Measurements from ENCODE around the gene SLC22A3.
"Not testable (repeated sequence)": the region's sequence is repeated elsewhere in the genome, so short reads cannot be mapped to it uniquely, and the experiment has no call there.

The SLC22A3 gene, protein sequence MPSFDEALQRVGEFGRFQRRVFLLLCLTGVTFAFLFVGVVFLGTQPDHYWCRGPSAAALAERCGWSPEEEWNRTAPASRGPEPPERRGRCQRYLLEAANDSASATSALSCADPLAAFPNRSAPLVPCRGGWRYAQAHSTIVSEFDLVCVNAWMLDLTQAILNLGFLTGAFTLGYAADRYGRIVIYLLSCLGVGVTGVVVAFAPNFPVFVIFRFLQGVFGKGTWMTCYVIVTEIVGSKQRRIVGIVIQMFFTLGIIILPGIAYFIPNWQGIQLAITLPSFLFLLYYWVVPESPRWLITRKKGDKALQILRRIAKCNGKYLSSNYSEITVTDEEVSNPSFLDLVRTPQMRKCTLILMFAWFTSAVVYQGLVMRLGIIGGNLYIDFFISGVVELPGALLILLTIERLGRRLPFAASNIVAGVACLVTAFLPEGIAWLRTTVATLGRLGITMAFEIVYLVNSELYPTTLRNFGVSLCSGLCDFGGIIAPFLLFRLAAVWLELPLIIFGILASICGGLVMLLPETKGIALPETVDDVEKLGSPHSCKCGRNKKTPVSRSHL

DNA sequence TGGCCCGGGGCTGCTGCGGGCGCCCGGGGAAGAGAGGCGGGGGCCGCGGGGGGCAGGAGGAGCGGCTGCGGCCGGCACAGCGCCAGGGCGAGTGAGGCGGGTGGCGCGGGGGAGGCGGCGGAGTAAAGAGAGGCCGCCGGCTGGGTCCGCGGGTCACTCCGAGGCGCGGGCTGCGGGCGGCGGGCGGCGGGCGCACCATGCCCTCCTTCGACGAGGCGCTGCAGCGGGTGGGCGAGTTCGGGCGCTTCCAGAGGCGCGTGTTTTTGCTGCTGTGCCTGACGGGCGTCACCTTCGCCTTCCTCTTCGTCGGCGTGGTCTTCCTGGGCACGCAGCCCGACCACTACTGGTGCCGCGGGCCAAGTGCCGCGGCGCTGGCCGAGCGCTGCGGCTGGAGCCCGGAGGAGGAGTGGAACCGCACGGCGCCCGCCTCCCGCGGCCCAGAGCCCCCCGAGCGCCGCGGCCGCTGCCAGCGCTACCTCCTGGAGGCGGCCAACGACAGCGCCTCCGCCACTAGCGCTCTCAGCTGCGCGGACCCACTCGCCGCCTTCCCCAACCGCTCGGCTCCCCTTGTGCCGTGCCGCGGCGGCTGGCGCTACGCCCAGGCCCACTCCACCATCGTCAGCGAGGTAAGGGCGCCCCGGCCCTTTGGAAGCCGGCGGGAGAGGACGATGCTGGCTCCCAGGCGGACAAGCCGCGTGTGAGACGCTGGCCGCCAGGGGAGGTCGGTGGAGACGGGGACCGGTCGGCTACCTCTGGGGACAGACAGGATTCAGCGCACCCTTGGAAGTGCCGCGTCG, at the start of gene SLC22A3:
Gene SLC22A3 (plus strand): TSS at position 156 of the 797 bp plus-strand sequence. CDS start 42 bp downstream, at position 198.
- DNase-seq (ENCODE audit: low read depth in 1 of 2, low spot score in 1 of 2) = no peak

- DNase-seq (ENCODE audit: low read depth in 1 of 2, low spot score in 1 of 2) = no peak
These were observed 48.6 kb upstream of the SLC22A3 start for GRCh38 chr6:160299559-160299958.

GRCh38 chr6:160300076-160300695, 48.0 kb upstream of the SLC22A3 start:
- no peak for DNase-seq (ENCODE audit: low read depth in 1 of 2, low spot score in 1 of 2)

DNA sequence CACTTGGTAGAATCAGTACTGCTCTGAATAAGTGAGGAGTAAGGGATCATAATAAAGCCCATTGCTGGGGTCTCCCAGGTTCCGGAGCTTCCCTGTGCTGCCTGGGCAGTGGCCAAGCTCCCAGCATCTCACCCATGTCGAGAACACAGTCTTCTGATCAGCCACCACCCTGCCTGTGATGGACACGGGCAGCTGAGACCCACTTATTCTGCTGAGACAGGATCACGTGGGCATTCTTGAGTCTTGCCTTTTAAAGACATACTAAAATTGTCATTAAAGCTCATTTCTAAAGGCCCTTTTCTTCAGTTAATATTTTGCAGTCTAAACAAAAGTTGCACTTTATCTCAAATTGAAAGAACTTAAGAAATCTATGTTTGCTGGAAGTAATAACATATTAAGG, 46.8 kb upstream of the SLC22A3 start:
- DNase-seq (ENCODE audit: low read depth in 1 of 2, low spot score in 1 of 2) = no peak

DNA sequence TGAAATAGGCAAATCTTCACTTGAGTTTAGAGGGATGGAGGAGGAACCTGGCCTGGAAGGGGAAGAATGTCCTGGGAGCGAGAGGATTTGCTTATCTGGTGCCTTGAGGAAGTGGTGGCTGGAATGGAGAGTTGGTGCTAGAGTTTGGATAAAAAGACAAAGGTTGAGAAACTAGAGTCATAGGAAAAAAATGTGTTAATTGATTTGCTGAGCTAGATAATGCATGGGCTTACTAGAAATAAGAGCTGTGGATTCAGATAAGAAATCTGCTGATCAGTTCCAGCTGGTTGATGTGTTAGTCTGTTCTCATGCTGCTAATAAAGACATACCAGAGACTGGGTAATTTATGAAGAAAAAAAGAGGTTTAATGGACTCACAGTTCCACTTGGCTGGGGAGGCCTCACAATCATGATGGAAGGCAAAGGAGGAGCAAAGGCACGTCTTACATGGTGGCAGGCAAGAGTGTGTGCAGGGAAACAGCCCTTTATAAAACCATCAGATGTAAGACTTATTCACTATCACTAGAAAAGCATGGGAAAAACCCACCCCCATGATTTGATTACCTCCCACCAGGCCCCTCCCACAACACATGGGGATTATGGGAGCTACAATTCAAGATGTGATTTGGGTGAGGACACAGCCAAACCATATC, 45.6 kb upstream of the SLC22A3 start:
- DNase-seq (ENCODE audit: low read depth in 1 of 2, low spot score in 1 of 2) = not testable (repeated sequence)

GRCh38 chr6:160303806-160304205, 44.4 kb upstream of the SLC22A3 start:
- no peak for DNase-seq (ENCODE audit: low read depth in 1 of 2, low spot score in 1 of 2)

DNA sequence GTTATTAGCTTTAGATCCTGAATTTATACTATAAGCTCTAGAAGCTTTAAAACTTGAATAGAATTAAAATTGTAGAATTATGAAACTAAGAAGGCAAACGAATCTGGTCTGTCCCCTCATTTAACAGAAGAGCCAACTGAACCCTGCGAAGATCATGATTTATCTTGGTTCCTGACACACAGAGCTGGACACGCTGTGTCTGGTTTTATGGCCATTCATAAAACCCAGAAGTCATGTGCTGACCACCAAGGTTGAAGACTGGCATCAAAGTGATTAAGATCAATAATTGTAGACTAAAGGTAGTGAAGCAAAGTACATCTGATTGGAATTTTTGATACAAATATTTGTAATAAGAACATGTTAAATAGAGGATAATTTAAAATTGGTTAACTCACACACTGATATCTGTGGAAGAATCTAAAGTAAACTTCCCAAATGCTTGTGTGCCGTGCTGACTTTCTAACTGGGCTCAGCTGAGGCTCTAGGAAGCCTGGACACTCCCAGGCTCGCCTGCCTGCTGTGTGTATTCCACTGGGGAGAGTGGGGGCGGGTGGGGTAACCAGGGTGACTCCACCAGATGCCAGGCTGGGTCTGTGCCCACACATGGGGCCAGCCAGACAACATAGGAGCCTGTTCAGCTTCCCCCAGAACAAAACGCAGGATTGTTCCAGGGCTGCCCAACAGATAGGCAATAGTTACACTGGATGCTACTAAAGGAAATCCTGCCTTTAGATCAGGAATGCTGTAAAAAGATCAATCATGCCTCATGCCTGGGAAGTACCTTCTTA, 42.1 kb upstream of the SLC22A3 start:
- no peak for DNase-seq (ENCODE audit: low read depth in 1 of 2, low spot score in 1 of 2)

GRCh38 chr6:160309718-160310117, 38.5 kb upstream of the SLC22A3 start:
- no peak for DNase-seq (ENCODE audit: low read depth in 1 of 2, low spot score in 1 of 2)

GRCh38 chr6:160312900-160313299, 35.3 kb upstream of the SLC22A3 start:
- DNase-seq (ENCODE audit: low read depth in 1 of 2, low spot score in 1 of 2) = no peak

GRCh38 chr6:160315310-160315709, 32.9 kb upstream of the SLC22A3 start:
- no peak for DNase-seq (ENCODE audit: low read depth in 1 of 2, low spot score in 1 of 2)

- no peak for DNase-seq (ENCODE audit: low read depth in 1 of 2, low spot score in 1 of 2)
These were observed 31.9 kb upstream of the SLC22A3 start for GRCh38 chr6:160316261-160316660.

GRCh38 chr6:160319246-160319645, 28.9 kb upstream of the SLC22A3 start:
- no peak for DNase-seq (ENCODE audit: low read depth in 1 of 2, low spot score in 1 of 2)

GRCh38 chr6:160321729-160322505, 26.3 kb upstream of the SLC22A3 start:
- no peak for DNase-seq (ENCODE audit: low read depth in 1 of 2, low spot score in 1 of 2)

DNA sequence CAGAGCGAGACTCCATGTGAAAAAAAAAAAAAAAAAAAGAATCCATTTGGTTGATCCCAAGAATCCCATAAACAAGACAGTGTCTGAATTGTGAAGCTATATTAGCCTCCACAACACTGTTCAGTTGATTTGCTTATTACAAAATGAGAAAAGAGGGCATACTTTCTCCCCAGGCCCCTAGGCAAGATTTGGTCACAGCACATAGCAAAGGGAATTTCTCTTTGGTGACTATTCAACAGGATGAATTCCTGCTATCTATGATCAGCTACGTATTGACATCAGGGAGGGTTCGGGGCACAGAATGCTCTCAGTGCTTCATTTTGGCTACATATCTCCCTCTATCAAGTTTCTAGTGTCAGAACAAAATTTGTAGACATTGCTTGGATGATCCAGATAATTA, 20.2 kb upstream of the SLC22A3 start:
- no peak for DNase-seq (ENCODE audit: low read depth in 1 of 2, low spot score in 1 of 2)

- DNase-seq (ENCODE audit: low read depth in 1 of 2, low spot score in 1 of 2) = no peak
These were observed 19.7 kb upstream of the SLC22A3 start for GRCh38 chr6:160328447-160328846.

DNA sequence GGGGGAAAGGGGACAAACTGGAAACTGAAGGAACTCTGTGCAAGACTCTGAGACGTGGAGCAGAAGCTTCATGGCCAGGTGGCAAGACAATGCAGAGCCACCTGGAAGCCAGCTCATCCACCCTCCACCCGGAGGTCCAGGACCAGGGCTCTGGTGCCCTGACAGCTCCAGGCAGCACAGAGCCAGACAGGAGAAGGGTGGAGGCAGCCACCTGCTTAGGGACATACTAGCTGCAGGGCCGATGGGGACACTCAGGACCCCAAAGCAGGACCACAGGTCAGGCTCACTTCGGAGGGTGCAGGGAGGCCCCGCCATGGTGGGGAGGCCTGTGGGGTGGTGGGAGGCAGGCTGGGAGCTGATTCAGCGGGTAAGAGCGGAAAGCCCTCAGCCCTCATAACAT, 19.0 kb upstream of the SLC22A3 start:
- DNase-seq (ENCODE audit: low read depth in 1 of 2, low spot score in 1 of 2) = no peak

- no peak for DNase-seq (ENCODE audit: low read depth in 1 of 2, low spot score in 1 of 2)
These were observed 17.6 kb upstream of the SLC22A3 start for GRCh38 chr6:160330619-160331018.

DNA sequence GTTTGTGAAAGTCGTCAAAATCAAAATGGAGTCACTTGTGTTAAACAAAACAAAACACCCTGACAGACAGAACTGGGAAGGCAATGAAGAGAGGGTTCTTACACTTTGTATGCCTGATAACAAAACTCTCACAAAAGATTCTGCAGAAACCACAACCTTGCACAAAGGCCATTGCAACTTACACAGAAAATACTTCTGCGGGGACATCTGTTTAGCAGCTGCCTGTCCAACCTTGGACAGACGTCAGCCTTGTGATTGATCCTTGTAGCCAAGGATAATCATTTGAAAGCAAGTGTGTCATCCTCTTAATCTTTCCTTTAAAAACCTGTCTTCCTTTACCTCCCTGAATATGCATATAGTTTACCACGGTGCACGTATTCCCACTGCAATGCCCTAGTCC, 17.0 kb upstream of the SLC22A3 start:
- DNase-seq (ENCODE audit: low read depth in 1 of 2, low spot score in 1 of 2) = no peak

GRCh38 chr6:160331753-160332152, 16.4 kb upstream of the SLC22A3 start:
- no peak for DNase-seq (ENCODE audit: low read depth in 1 of 2, low spot score in 1 of 2)

All from activated T-helper 1 cell treated with anti-CD3 and anti-CD28 coated beads, Interleukin-2, amount 50 U/mL, for 16 hours (primary cell).